ENCODE results near the gene ADISSP.

GRCh38 chr20:3711484-3711941 is 56.0 kb downstream of the ADISSP start:
- TF ChIP-seq EZH2 (IDR thresholded peaks at IDR 0.05; ENCODE audit: low read length, missing control alignments): no peak
- TF ChIP-seq, protein P1, sequence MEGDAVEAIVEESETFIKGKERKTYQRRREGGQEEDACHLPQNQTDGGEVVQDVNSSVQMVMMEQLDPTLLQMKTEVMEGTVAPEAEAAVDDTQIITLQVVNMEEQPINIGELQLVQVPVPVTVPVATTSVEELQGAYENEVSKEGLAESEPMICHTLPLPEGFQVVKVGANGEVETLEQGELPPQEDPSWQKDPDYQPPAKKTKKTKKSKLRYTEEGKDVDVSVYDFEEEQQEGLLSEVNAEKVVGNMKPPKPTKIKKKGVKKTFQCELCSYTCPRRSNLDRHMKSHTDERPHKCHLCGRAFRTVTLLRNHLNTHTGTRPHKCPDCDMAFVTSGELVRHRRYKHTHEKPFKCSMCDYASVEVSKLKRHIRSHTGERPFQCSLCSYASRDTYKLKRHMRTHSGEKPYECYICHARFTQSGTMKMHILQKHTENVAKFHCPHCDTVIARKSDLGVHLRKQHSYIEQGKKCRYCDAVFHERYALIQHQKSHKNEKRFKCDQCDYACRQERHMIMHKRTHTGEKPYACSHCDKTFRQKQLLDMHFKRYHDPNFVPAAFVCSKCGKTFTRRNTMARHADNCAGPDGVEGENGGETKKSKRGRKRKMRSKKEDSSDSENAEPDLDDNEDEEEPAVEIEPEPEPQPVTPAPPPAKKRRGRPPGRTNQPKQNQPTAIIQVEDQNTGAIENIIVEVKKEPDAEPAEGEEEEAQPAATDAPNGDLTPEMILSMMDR (conservative IDR thresholded peaks at IDR 0.05 in 1 of 2, IDR thresholded peaks at IDR 0.05 in 1 of 2; ENCODE audit: low read depth in 1 of 2, low read length in 2 of 2): no peak
